HG03571 (cell line): ENCODE results near the gene LRRC37A3.
A peak's percentile ranks its signal among the peaks of the same experiment; 100 is the strongest.
"Not testable (repeated sequence)": the region's sequence is repeated elsewhere in the genome, so short reads cannot be mapped to it uniquely, and the experiment has no call there.

Experiments
- ATAC-seq: cut with Tn5 transposase; IDR thresholded peaks from one replicate; pipeline ENCODE4 v1.9.1; 2021; ENCODE audit not compliant: unreplicated experiment

LRRC37A3 gene

GRCh38 chr17:64927444-64927843 lies 8.2 kb upstream of the LRRC37A3 start:
- peak; percentile 56 for ATAC-seq

DNA sequence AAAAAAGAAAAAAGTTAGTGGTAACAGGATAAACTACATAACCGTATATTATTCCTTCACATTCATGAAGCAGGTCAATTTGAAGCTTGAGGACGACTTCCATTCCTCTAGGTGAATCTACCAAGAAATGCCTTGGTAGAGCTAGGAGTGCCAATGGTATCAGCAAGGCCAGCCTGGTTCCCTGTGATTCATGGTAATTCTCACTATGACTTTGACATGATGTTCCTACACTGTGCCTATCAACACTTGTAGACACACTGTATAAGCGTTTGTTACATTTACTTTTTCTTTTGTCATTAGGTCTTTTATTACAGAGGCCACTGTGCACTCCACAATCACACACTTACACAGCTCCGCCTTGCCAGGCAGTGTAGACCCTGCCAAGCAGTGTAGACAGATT lies 7.2 kb upstream of the LRRC37A3 start:
- not testable (repeated sequence) for ATAC-seq

DNA sequence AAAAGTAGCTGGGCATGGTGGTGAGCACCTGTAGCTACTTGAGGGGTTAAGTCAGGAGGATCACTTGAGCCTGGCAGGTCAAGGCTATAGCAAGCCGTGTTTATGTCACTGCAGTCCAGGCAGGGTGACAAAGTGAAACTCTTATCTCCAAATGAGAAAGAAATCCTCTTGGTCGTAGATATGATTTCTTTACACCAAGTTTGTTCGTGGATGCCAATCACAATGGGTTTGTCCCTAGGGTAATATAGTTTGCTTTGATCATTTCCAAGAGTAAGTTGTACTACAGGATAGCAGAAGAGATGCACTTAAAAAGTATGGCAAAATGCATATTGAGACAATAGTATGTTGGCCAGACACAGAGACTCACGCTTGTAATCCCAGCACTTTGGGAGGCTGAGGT lies 6.0 kb upstream of the LRRC37A3 start:
- ATAC-seq, result not testable (repeated sequence)

- not testable (repeated sequence) for ATAC-seq
These were observed 3.8 kb upstream of the LRRC37A3 start for GRCh38 chr17:64923051-64923568.

- ATAC-seq, result no peak
These were observed 1.3 kb upstream of the LRRC37A3 start for GRCh38 chr17:64920419-64921172.

GRCh38 chr17:64920026-64920418 lies 744 bp upstream of the LRRC37A3 start:
- no peak for ATAC-seq

GRCh38 chr17:64918842-64919288 lies 413 bp downstream of the LRRC37A3 start:
- ATAC-seq, result peak; percentile 38

- ATAC-seq, result not testable (repeated sequence)
These were observed 1.7 kb downstream of the LRRC37A3 start for GRCh38 chr17:64917540-64917939.

- ATAC-seq, result not testable (repeated sequence)
These were observed 4.0 kb downstream of the LRRC37A3 start for GRCh38 chr17:64915244-64915643.

DNA sequence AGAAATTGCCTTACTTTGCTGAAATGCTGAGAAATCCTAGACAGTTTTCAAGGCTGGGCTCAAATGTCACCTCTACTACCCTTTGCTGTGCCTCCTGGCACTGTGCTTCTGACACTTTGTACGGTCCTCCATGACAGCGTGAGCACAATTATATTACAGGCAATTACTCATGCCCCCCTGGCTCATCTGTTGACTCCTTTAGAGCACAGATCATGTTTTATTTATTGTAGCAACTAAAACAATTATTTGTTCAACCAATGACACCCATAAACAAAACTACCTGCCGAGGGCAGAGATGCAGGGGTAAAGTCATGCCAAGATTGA lies 9.1 kb downstream of the LRRC37A3 start:
- not testable (repeated sequence) for ATAC-seq

DNA sequence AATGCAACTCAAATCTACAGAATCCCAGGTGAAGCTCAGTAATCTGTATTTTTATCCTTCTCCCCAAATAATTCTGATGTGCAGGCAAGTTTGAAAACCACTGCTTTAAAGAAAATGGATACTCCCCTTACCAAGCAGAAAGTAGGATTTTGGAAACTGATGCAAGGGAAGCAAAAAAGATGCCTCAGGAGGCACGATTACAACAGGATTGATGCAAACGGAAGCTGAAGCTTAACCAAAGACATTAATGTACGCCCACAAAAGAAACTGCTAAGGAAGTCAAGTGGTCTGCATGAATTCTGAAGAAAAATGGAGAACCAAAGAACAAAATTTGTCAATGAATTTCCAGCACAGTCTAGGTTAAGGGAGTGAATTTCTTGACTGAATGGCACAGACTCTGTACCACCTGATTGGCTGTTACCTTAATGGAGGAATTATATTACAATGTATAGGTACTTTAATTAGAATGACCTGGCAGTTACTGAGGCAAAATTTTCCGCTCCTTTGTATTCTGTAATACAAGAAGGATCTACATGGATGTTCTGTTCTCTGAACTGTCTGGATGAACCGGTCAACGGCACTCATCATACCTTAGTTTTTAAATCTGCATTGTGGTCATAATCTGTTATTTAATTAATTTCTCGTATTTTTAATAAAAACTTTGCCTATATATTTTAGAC lies 9.6 kb downstream of the LRRC37A3 start:
- not testable (repeated sequence) for ATAC-seq

DNA sequence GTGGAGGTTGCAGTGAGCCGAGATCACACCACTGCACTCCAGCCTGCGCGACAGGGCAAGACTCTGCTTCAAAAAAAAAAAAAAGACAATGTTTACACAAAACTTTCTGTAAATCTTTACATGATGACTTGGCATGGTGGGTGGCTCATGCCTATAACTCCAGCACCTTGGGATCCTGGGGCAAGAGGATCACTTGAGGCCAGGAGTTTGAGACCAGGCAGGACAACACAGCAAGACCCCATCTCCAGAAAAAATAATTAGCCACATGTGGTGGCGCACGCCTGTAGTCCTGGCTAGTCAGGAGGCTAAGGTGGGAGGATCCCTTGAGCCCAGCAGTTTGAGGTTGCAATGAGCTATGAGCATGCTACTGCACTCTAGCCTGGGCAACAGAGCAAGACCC lies 15.2 kb downstream of the LRRC37A3 start:
- not testable (repeated sequence) for ATAC-seq

DNA sequence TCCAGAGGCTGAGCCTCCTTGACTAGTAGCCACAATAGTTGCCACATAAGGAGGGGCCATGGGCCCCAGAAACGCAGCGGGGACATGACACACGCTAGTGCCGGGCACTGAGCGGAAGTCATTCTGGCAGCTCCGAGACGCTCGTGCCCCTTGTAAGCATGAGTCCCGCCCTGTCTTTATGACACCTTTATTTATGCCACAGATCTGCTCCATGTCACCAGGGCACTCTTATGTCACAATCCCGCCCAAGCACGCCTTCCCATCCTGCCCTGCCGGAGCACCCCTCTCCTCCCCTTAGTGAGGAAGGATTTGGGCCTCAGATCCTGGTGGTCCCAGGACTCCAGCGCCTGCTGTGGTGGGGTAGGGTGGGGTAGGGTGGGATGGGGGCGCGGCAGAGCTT lies 22.1 kb downstream of the LRRC37A3 start:
- not testable (repeated sequence) for ATAC-seq

- ATAC-seq, result not testable (repeated sequence)
These were observed 45.1 kb downstream of the LRRC37A3 start for GRCh38 chr17:64874210-64874609.

DNA sequence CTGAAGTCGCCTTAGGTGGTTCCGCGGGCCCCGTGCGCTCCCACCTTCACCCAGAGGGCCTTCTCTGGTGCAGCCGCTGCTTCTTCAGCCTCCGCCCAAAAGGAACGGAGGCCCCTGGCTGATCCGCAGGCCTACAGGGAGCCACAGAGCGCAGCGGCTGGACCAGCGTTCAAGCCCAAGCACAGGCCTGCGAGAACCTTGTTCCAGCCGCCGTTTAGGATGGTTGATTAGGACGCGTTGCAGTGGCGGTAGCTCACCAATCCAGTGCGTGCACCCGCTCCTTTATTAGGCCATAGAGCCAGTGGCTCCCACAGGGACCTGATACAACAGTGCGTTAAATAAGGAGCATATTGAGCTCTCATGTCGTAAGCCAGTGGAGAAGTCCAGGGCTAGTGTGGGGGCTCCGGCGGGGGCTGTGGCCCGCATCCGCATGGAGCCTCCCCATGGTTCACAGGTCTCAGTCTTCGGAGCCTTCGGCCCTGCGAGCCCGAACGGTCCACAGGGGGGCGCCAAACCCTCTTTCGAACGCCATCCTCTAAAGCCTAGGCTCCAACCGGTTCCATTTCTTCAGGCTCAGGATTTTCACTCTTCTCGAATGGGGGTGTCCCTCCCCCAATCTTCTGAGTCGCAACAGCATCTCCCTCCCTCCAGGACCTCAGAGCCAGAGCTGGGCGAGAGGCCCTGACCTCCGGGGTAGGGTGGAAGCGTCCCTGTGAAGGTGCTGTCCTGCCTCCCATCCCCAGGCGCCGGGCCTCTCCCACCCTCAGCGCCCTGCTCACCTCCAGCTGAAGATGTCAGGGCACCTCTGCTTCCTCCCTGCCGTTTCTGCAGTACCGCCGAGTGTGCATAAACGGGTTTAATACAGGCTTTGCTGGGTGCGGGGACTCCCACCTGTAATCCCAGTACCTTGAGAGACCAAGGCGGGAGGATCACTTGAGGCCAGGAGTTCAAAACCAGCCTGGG lies 71.5 kb downstream of the LRRC37A3 start:
- not testable (repeated sequence) for ATAC-seq

GRCh38 chr17:64846892-64847291 lies 72.4 kb downstream of the LRRC37A3 start:
- ATAC-seq, result not testable (repeated sequence)

- ATAC-seq, result not testable (repeated sequence)
These were observed 75.4 kb downstream of the LRRC37A3 start for GRCh38 chr17:64843918-64844317.

DNA sequence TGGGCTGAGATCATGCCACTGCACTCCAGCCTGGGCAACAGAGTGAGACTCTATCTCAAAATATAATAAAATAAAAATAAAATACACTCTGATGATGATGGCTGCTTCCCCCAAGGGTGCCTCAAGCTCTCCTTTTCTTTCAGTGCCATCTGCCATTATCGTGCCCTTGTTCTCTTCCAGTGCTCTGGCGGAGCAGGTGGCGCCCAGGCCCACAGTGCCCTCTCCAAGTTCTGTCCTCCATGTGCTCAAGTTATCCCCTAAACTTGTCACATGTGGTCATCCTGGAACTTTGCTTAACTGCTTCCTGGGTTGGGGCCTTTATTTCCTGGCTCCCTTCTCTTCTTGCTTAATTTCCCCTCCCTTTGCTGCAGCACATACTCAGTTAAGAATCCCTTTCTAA lies 76.4 kb downstream of the LRRC37A3 start:
- ATAC-seq, result not testable (repeated sequence)

DNA sequence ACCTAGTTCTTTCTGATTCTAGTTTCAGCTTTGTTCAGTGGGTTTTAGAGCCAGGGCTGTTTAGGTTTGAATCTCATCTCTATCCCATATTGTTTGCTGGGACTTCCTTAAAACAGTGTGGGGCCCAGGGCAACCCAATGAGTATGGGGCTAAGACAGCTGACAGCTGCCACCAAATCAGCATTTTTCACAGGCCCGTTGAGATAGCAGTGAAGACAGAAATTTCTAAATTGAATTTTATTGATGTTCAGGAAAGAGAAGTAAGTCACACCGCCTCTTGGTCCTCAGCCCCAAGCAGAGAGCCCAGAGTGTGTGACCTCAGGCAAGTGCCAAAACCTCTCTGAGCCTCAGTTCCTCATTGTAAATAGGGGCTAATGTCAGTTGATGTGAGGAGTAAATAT lies 78.3 kb downstream of the LRRC37A3 start:
- not testable (repeated sequence) for ATAC-seq

DNA sequence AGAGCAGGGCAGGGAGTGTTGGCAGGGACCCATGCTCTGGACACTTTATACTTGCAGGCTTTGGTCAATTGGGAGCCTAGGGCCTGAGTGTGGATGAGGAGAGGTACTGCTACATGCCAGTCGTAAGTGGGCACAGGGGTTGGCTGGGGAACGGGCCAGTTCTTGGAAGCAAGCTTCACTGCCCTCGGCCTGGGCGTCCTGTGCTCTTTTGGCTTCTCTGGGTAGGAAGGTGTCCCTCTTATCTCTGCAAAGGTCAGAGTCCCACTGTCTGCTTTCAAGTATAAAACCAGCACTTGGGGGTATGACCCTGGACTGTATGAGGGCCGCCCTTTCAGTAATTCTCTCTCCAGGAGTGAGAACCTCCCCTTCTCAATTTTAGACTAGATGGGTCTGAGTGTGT lies 80.8 kb downstream of the LRRC37A3 start:
- ATAC-seq, result not testable (repeated sequence)
